Left lung (tissue), 10 donors: ENCODE data around the gene ZSCAN10. TPM values are rescaled to one million over a fixed set of nuclear protein-coding genes. Genes with fewer than 3 reads are reported as not detected.
"Not testable (repeated sequence)": the region's sequence is repeated elsewhere in the genome, so short reads cannot be mapped to it uniquely, and the experiment has no call there.

Source experiments
- ATAC-seq: fragments of 200-7000 bp; cut with Tn5 transposase; one replicate; pipeline ENCODE4 v1.9.1; 2020; ENCODE audit warnings: moderate library complexity
- DNase-seq, 4 donors: peaks; one replicate each; pipeline ENCODE4 v3.0.0-alpha.2; 2013 to 2020
- H3K27ac ChIP-seq, 2 donors: fragments of 200-600 bp; sonication (generic) in 1 of 2; one replicate each; pipeline versions ENCODE4 v1.5.0 to v1.8.0; 2020 to 2021
- H3K27me3 ChIP-seq, 2 donors: fragments of 200-600 bp; sonication (generic) in 1 of 2; one replicate each; pipeline versions ENCODE4 v1.5.0 to v1.8.0; 2020 to 2021
- H3K36me3 ChIP-seq, 2 donors: fragments of 200-600 bp; sonication (generic) in 1 of 2; one replicate each; pipeline versions ENCODE4 v1.5.0 to v1.8.0; 2020 to 2021
- H3K4me1 ChIP-seq, 2 donors: fragments of 200-600 bp; one replicate each; pipeline ENCODE4 v1.8.0; 2021
- H3K4me3 ChIP-seq, 2 donors: fragments of 200-600 bp; sonication (generic) in 1 of 2; one replicate each; pipeline versions ENCODE4 v1.5.0 to v1.8.0; 2020 to 2021; ENCODE audit warnings: mild to moderate bottlenecking in 1 of 2
- H3K9me3 ChIP-seq, 2 donors: fragments of 200-600 bp; sonication (generic) in 1 of 2; one replicate each; pipeline versions ENCODE4 v1.5.0 to v1.8.0; 2020 to 2021
- intact Hi-C, 2 donors: fragments of 100-400 bp; cut with DNase I; formaldehyde crosslinking; loops; one replicate each; pipeline versions ENCODE4 v1.11.2 to v1.14.2; 2022
- polyA plus RNA-seq, 6 donors: library from polyadenylated mRNA; unstranded; fragments of 120-200 nt; gene quantifications; one replicate each; pipeline ENCODE4 v1.2.1, GENCODE V29; 2013; ENCODE audit not compliant: insufficient read length in 6 of 6
- total RNA-seq, 2 donors: library from RNA; stranded (reverse); fragmentation: NEBNext Ultra II Directional; extraction: Animal tissue kit (Norgen Biotek cat#: 25700); gene quantifications; one replicate each; pipeline ENCODE4 v1.2.1, GENCODE V29; 2021
- TF ChIP-seq, protein P1 (sequence below), 2 donors: fragments of 200-600 bp; sonication (generic) in 1 of 2; IDR thresholded peaks; one replicate each; pipeline versions ENCODE4 v1.5.0 to v1.8.0; 2021; ENCODE audit warnings: antibody characterized with exemption in 2 of 2
- donor health status: DM: no; HTN: yes; CAD: no.
- donor health status: DM: no; HTN: no; CAD: no.

The ZSCAN10 gene
- total and polyA plus RNA-seq, 8 donors: 0.13 TPM; not detected in 7

DNA sequence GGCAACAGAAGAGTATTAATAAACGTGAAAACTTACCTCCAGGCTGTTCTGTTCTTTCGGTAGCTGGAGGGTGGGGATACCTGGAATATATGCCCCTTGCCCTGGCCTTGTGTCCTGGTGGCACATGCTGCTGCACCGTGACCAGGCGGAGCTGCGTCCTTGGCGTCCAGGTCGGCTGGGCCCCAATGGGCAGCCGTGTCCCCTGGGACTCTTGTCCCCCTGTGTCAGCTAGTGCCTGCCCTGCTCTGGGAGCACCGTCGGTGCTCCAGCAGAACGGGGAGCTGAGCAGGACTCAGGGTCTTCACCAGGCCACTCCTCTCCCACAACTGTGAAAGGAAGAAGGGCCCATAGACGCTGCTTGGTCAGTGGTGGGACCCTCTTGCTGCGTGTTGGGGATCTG lies 43.7 kb upstream of the ZSCAN10 start:
- Histone ChIP-seq H3K27me3 (no peaks in the 10 kb centered on the region), H3K36me3 (peaks cover 0 to 52% of the 10 kb centered on the region in 2 donors), H3K4me3 (no peak overlapping the region), H3K9me3 (no peaks in the 10 kb centered on the region), H3K4me1 (no peaks in the 10 kb centered on the region), H3K27ac (no peak overlapping the region)
- DNase-seq (peak in 1 of 4 donors; percentile 49), ATAC-seq (no peak)
- intact Hi-C loops: no loop called here
- TF ChIP-seq, protein P1, sequence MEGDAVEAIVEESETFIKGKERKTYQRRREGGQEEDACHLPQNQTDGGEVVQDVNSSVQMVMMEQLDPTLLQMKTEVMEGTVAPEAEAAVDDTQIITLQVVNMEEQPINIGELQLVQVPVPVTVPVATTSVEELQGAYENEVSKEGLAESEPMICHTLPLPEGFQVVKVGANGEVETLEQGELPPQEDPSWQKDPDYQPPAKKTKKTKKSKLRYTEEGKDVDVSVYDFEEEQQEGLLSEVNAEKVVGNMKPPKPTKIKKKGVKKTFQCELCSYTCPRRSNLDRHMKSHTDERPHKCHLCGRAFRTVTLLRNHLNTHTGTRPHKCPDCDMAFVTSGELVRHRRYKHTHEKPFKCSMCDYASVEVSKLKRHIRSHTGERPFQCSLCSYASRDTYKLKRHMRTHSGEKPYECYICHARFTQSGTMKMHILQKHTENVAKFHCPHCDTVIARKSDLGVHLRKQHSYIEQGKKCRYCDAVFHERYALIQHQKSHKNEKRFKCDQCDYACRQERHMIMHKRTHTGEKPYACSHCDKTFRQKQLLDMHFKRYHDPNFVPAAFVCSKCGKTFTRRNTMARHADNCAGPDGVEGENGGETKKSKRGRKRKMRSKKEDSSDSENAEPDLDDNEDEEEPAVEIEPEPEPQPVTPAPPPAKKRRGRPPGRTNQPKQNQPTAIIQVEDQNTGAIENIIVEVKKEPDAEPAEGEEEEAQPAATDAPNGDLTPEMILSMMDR (IDR thresholded peaks at IDR 0.05): no peak

DNA sequence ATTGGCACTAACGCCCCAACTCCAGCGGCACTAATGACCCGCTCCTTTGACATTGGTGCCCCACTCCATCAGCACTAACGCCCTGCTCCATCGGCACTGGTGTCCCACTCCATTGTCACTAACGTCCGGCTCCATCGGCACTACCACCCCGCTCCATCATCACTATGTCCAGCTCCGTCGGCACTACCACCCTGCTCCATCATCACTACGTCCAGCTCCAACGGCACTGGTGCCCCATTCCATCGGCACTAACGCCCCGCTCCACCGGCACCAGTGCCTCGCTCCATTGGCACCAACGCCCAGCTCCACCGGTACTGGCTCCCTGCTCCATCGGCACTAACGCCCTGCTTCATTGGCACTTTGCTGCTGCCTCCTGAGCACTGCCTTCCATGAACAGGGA lies 43.2 kb upstream of the ZSCAN10 start:
- DNase-seq (peak in 1 of 4 donors; percentile 43), ATAC-seq (no peak)
- TF ChIP-seq, protein P1 (IDR thresholded peaks at IDR 0.05): no peak
- Histone ChIP-seq H3K4me3 (no peak overlapping the region), H3K36me3 (peaks cover 0 to 56% of the 10 kb centered on the region in 2 donors), H3K4me1 (no peaks in the 10 kb centered on the region), H3K27ac (no peak overlapping the region), H3K27me3 (no peaks in the 10 kb centered on the region), H3K9me3 (no peaks in the 10 kb centered on the region)
- intact Hi-C loops: no loop called here

DNA sequence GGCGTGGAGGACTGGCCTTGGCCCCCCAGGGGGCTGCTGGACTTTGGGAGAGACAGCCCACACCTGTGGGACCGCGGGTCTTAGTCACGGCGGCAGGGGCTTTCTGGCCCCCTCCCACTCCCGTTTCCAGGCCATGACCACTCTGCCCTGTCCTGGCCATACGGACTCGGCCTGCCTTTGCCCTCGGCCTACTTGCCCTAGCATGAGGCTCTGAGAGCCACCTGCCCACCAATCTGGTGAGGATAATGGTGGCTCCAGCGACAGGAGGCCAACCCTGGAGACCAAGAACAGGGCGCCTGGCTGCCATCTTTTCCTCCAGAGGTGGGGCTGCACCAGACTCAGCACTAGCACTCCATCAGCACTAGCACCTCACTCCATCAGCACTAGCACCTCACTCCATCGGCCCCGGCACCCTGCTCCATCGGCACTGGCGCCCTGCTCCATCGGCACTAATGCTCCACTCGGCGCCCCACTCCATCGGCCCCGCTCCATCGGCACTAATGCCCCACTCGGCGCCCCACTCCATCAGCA lies 42.8 kb upstream of the ZSCAN10 start:
- intact Hi-C loops: no loop called here
- TF ChIP-seq, protein P1 (IDR thresholded peaks at IDR 0.05): no peak
- peak in 1 of 4 donors; percentile 74 for DNase-seq
- Histone ChIP-seq H3K27me3 (no peaks in the 10 kb centered on the region), H3K4me3 (no peak overlapping the region), H3K36me3 (peaks cover 0 to 60% of the 10 kb centered on the region in 2 donors), H3K9me3 (no peaks in the 10 kb centered on the region), H3K27ac (no peak overlapping the region), H3K4me1 (no peaks in the 10 kb centered on the region)
- no peak for ATAC-seq

DNA sequence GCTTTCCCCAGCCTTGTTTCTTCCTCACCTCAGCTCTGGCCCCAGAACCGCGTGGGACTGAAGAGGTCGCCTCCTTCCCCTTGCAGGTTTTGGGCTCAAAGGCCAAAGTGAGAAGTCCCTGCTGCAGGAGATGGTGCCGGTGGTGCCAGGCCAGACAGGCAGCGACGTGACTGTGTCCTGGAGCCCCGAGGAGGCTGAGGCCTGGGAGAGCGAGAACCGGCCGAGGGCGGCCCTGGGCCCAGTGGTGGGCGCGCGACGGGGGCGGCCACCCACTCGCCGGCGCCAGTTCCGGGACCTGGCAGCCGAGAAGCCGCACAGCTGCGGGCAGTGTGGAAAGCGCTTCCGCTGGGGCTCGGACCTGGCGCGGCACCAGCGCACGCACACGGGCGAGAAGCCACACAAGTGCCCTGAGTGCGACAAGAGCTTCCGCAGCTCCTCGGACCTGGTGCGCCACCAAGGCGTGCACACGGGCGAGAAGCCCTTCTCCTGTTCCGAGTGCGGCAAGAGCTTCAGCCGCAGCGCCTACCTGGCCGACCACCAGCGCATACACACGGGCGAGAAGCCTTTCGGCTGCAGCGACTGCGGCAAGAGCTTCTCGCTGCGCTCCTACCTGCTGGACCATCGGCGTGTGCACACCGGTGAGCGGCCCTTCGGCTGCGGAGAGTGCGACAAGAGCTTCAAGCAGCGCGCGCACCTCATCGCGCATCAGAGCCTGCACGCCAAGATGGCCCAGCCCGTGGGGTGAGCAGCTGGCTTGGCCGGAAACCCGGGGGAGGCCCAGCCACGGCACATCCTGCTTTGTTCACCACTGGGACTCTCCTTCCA lies 41.7 kb upstream of the ZSCAN10 start:
- ATAC-seq (no peak), DNase-seq (peak in 1 of 4 donors; percentile 64)
- TF ChIP-seq, protein P1 (IDR thresholded peaks at IDR 0.05): no peak
- H3K9me3 ChIP-seq: no peaks in the 10 kb centered on the region
- intact Hi-C loops: no loop called here
- H3K27me3 ChIP-seq: no peaks in the 10 kb centered on the region
- H3K4me3 ChIP-seq: no peak overlapping the region
- H3K36me3 ChIP-seq: peaks cover 0 to 60% of the 10 kb centered on the region in 2 donors
- H3K27ac ChIP-seq: no peak overlapping the region
- peaks cover 1 to 7% of the 10 kb centered on the region in 2 donors for H3K4me1 ChIP-seq

DNA sequence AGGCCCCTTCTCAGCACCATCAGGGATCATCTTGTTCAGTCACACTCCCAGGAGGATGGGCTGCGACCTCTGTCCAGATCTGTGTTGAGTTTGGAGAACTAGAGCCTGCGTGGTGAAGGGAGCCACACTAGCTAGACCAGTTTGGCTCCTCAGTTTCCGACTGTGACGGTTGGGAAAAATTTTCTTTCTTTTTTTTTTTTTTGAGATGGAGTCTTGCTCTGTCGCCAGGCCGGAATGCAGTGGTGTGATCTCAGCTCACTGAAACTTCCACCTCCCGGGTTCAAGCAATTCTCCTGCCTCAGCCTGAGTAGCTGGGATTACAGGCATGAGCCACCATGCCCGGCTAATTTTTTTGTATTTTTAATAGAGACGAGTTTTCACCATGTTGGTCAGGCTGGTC lies 40.5 kb upstream of the ZSCAN10 start:
- H3K4me3 ChIP-seq, H3K9me3 ChIP-seq, DNase-seq, ATAC-seq, H3K27me3 ChIP-seq, H3K27ac ChIP-seq, intact Hi-C loops: not testable (repeated sequence)
- Histone ChIP-seq H3K4me1 (peaks cover 6 to 13% of the 10 kb centered on the region in 2 donors), H3K36me3 (peaks cover 0 to 60% of the 10 kb centered on the region in 2 donors)
